Astrocyte (in vitro differentiated cells and primary cell): ENCODE results near the gene BPTF. TPM values are rescaled to one million over a fixed set of nuclear protein-coding genes. Genes with fewer than 3 reads are reported as not detected.

Source experiments
- DNase-seq: peaks from one replicate; pipeline ENCODE4 v3.0.0-alpha.2; 2010; ENCODE audit warnings: low read depth
- FAIRE-seq: peaks from 2 replicates; lab custom pipeline; 2011; peaks lifted over from hg19 to GRCh38; lab: Jason Lieb, UNC
- H2AFZ ChIP-seq: 2 replicates; pipeline ENCODE4 v1.6.0; 2012; ENCODE audit warnings: low read depth, low read length, inconsistent platforms
- H3K27ac ChIP-seq: 2 replicates; pipeline ENCODE4 v1.5.1; 2011; ENCODE audit warnings: low read depth, low read length, inconsistent platforms
- H3K27me3 ChIP-seq: 2 replicates; pipeline ENCODE4 v1.6.0; 2011; ENCODE audit warnings: low read length, inconsistent platforms; ENCODE audit not compliant: insufficient read depth
- H3K36me3 ChIP-seq: 2 replicates; pipeline ENCODE4 v1.5.1; 2011; ENCODE audit warnings: low read length, inconsistent platforms; ENCODE audit not compliant: insufficient read depth
- H3K4me1 ChIP-seq: 2 replicates; pipeline ENCODE4 v1.5.1; 2011; ENCODE audit warnings: low read length, inconsistent platforms; ENCODE audit not compliant: insufficient read depth
- H3K4me2 ChIP-seq: 2 replicates; pipeline ENCODE4 v1.6.0; 2012; ENCODE audit warnings: low read length, inconsistent platforms
- H3K4me3 ChIP-seq: 2 replicates; pipeline ENCODE4 v1.5.1; 2011; ENCODE audit warnings: low read depth, mild to moderate bottlenecking, low read length, inconsistent platforms; ENCODE audit not compliant: insufficient read depth
- H3K79me2 ChIP-seq: 2 replicates; pipeline ENCODE4 v1.6.0; 2012; ENCODE audit warnings: mild to moderate bottlenecking, low read length, inconsistent platforms; ENCODE audit not compliant: insufficient read depth
- H3K9ac ChIP-seq: 2 replicates; pipeline ENCODE4 v1.6.0; 2012; ENCODE audit warnings: mild to moderate bottlenecking, low read length, inconsistent platforms
- H3K9me3 ChIP-seq: 2 replicates; pipeline ENCODE4 v1.5.1; 2012; ENCODE audit warnings: low read depth, mild to moderate bottlenecking, low read length, inconsistent platforms; ENCODE audit not compliant: insufficient read depth
- H4K20me1 ChIP-seq: 2 replicates; pipeline ENCODE4 v1.6.0; 2012; ENCODE audit warnings: low read length, inconsistent platforms; ENCODE audit not compliant: insufficient read depth
- H3K27ac Mint-ChIP-seq: one replicate; pipeline ENCODE4 v1.8.0; 2021; ENCODE audit warnings: mild to moderate bottlenecking, mixed read lengths; ENCODE audit not compliant: unreplicated experiment
- H3K27me3 Mint-ChIP-seq: one replicate; pipeline ENCODE4 v1.8.0; 2021; ENCODE audit warnings: low read depth, mixed read lengths; ENCODE audit not compliant: unreplicated experiment
- H3K36me3 Mint-ChIP-seq: one replicate; pipeline ENCODE4 v1.8.0; 2021; ENCODE audit warnings: low read depth, mixed read lengths; ENCODE audit not compliant: unreplicated experiment
- H3K4me1 Mint-ChIP-seq: one replicate; pipeline ENCODE4 v1.8.0; 2021; ENCODE audit warnings: low read depth, mixed read lengths; ENCODE audit not compliant: unreplicated experiment
- H3K4me3 Mint-ChIP-seq: one replicate; pipeline ENCODE4 v1.8.0; 2021; ENCODE audit warnings: mild to moderate bottlenecking, moderate library complexity, mixed read lengths; ENCODE audit not compliant: unreplicated experiment
- H3K9me3 Mint-ChIP-seq: one replicate; pipeline ENCODE4 v1.8.0; 2021; ENCODE audit warnings: mild to moderate bottlenecking, mixed read lengths; ENCODE audit not compliant: unreplicated experiment
- CTCF ChIP-seq: IDR thresholded peaks from 2 replicates; pipeline ENCODE4 v1.5.1; 2011; ENCODE audit warnings: low read depth, mild to moderate bottlenecking, inconsistent platforms, low read length, moderate library complexity; ENCODE audit not compliant: insufficient read depth
- EZH2 ChIP-seq: IDR thresholded peaks from 2 replicates; pipeline ENCODE4 v1.6.1; 2012; ENCODE audit warnings: mild to moderate bottlenecking, low read length, inconsistent platforms; ENCODE audit not compliant: insufficient read depth
- total RNA-seq: library from RNA; stranded (reverse); gene quantifications from 2 replicates; pipeline ENCODE4 v1.2.1, GENCODE V29; 2021

Gene BPTF
- total RNA-seq, 1 donor from 2014 or later: 72.7 TPM

DNA sequence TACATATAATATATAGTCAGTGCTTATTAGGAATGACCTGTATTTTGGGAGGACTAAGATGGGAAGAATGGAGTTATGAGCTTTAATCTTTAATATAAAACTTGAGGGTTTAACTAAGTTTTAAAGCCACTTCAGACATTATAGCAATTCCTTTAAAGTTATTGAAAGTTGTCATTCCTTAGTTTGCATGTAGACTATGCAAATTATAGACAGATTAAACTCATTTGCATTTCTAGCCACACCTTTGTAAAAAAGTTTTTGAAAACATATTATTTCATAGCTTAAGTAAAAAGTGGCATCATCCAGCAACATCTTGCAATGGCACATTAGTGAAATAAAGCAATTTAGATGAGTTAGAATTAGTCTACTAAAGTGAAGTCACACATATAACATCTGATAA lies 121.2 kb downstream of the BPTF start:
- Mint-ChIP-seq H3K9me3 (no peaks in the 10 kb centered on the region), H3K36me3 (peaks cover 21% of the 10 kb centered on the region), H3K4me1 (no peaks in the 10 kb centered on the region), H3K4me3 (no peak overlapping the region), H3K27me3 (no peaks in the 10 kb centered on the region), H3K27ac (no peak overlapping the region)
- no peak for DNase-seq
- Histone ChIP-seq H3K9me3 (no peaks in the 10 kb centered on the region), H3K4me3 (no peak overlapping the region), H3K27ac (no peak overlapping the region), H3K36me3 (peaks cover 63% of the 10 kb centered on the region), H3K79me2 (no peaks in the 10 kb centered on the region), H4K20me1 (peaks cover 8% of the 10 kb centered on the region), H3K4me2 (no peak overlapping the region), H3K9ac (no peak overlapping the region), H3K27me3 (no peaks in the 10 kb centered on the region), H2AFZ (no peak overlapping the region), H3K4me1 (no peaks in the 10 kb centered on the region)
- TF ChIP-seq EZH2 (no peak), CTCF (no peak)
- no peak for FAIRE-seq

DNA sequence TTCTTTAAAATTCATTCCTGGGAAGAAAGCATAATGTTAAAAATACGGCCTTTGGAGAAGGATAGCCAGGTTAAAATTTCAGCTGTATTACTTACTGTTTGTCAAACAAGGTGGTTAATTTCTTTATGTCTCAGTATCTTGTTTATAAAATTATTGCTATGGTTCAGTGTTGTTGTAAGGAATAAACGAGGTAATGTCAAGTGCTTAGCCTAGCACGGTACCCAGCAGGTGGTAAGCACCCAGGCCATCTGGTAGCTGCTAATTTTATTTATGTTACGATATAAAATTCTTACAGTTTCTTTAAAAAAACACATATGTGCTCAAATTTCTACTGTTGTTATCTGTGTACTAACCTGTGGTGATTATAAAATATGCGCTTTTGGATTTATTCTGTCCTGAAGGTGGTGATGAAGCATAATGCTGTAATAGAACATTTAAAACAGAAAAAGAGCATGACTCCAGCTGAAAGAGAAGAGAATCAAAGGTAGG lies 122.1 kb downstream of the BPTF start:
- Histone ChIP-seq H3K79me2 (no peaks in the 10 kb centered on the region), H3K36me3 (peaks cover 64% of the 10 kb centered on the region), H4K20me1 (peaks cover 8% of the 10 kb centered on the region), H3K27me3 (no peaks in the 10 kb centered on the region), H3K27ac (no peak overlapping the region), H3K4me2 (no peak overlapping the region), H3K9ac (no peak overlapping the region), H3K4me1 (no peaks in the 10 kb centered on the region), H2AFZ (no peak overlapping the region), H3K4me3 (no peak overlapping the region), H3K9me3 (no peaks in the 10 kb centered on the region)
- H3K27me3 Mint-ChIP-seq: no peaks in the 10 kb centered on the region
- DNase-seq (no peak), FAIRE-seq (no peak)
- peaks cover 19% of the 10 kb centered on the region for H3K36me3 Mint-ChIP-seq
- H3K4me3 Mint-ChIP-seq: no peak overlapping the region
- H3K9me3 Mint-ChIP-seq: no peaks in the 10 kb centered on the region
- TF ChIP-seq CTCF (no peak), EZH2 (no peak)
- H3K27ac Mint-ChIP-seq: no peak overlapping the region
- H3K4me1 Mint-ChIP-seq: no peaks in the 10 kb centered on the region

DNA sequence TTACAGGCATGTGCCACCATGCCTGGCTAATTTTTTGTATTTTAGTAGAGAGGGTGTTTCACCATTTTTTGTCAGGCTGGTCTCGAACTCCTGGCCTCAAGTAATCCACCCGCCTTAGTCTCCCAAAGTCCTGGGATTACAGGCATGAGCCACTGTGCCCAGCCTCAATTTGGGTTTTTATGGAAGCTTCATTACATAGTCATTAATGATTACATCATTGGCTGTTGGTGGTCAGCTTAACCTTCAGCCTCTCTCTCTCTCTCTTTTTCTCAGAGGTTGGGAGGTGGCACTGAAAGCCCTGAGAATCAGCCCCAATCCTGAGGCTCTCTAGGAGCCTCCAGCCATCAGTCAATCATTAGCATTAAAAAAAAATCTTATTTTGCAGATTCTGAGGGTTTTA lies 125.6 kb downstream of the BPTF start:
- H3K79me2 ChIP-seq: no peaks in the 10 kb centered on the region
- Mint-ChIP-seq H3K36me3 (peaks cover 13% of the 10 kb centered on the region), H3K4me3 (no peak overlapping the region), H3K4me1 (no peaks in the 10 kb centered on the region), H3K27ac (no peak overlapping the region), H3K9me3 (no peaks in the 10 kb centered on the region), H3K27me3 (no peaks in the 10 kb centered on the region)
- no peaks in the 10 kb centered on the region for H3K4me1 ChIP-seq
- no peak for TF ChIP-seq EZH2
- no peak for TF ChIP-seq CTCF
- H3K27ac ChIP-seq: no peak overlapping the region
- no peaks in the 10 kb centered on the region for H3K27me3 ChIP-seq
- FAIRE-seq: no peak
- no peak overlapping the region for H3K9ac ChIP-seq
- no peak overlapping the region for H2AFZ ChIP-seq
- no peak overlapping the region for H3K4me3 ChIP-seq
- peaks cover 35% of the 10 kb centered on the region for H3K36me3 ChIP-seq
- no peak overlapping the region for H3K4me2 ChIP-seq
- peaks cover 4% of the 10 kb centered on the region for H4K20me1 ChIP-seq
- DNase-seq: no peak
- H3K9me3 ChIP-seq: no peaks in the 10 kb centered on the region
